Colon (tissue), 2 donors: ENCODE data around the gene MEPE.

ENCODE experiments used
- FAIRE-seq: peaks from 2 replicates; lab custom pipeline; 2012; peaks lifted over from hg19 to GRCh38; lab: Jason Lieb, UNC
- donor health status: control.
- donor health status: control.

The MEPE gene

GRCh38 chr4:87840149-87840548 is 7.4 kb downstream of the MEPE start:
- FAIRE-seq = no peak

GRCh38 chr4:87843936-87844335 is 11.2 kb downstream of the MEPE start:
- FAIRE-seq = no peak

- no peak for FAIRE-seq
These were observed 11.7 kb downstream of the MEPE start for GRCh38 chr4:87844452-87844851.

GRCh38 chr4:87846226-87846625 is 13.5 kb downstream of the MEPE start:
- FAIRE-seq = no peak

- no peak for FAIRE-seq
These were observed 16.0 kb downstream of the MEPE start for GRCh38 chr4:87848622-87849351.

GRCh38 chr4:87849612-87850011 is 16.8 kb downstream of the MEPE start:
- FAIRE-seq = no peak

GRCh38 chr4:87851332-87851731 is 18.6 kb downstream of the MEPE start:
- no peak for FAIRE-seq

- FAIRE-seq = no peak
These were observed 19.2 kb downstream of the MEPE start for GRCh38 chr4:87851953-87852352.

- FAIRE-seq = no peak
These were observed 20.3 kb downstream of the MEPE start for GRCh38 chr4:87853108-87853507.

GRCh38 chr4:87853891-87854290 is 21.1 kb downstream of the MEPE start:
- FAIRE-seq = no peak

GRCh38 chr4:87855559-87855958 is 22.8 kb downstream of the MEPE start:
- FAIRE-seq = no peak

GRCh38 chr4:87856816-87857215 is 24.0 kb downstream of the MEPE start:
- no peak for FAIRE-seq

GRCh38 chr4:87857789-87858188 is 25.0 kb downstream of the MEPE start:
- FAIRE-seq = no peak

- FAIRE-seq = no peak
These were observed 29.5 kb downstream of the MEPE start for GRCh38 chr4:87862236-87862635.

- FAIRE-seq = no peak
These were observed 30.7 kb downstream of the MEPE start for GRCh38 chr4:87863486-87863885.

GRCh38 chr4:87864321-87864720 is 31.6 kb downstream of the MEPE start:
- no peak for FAIRE-seq

- FAIRE-seq = no peak
These were observed 32.5 kb downstream of the MEPE start for GRCh38 chr4:87865288-87865687.

GRCh38 chr4:87865960-87866598 is 33.3 kb downstream of the MEPE start:
- FAIRE-seq = no peak

GRCh38 chr4:87868522-87868921 is 35.8 kb downstream of the MEPE start:
- FAIRE-seq = no peak

- no peak for FAIRE-seq
These were observed 39.3 kb downstream of the MEPE start for GRCh38 chr4:87872028-87872427.

GRCh38 chr4:87875191-87875590 is 42.4 kb downstream of the MEPE start:
- FAIRE-seq = no peak

- FAIRE-seq = no peak
These were observed 47.3 kb downstream of the MEPE start for GRCh38 chr4:87880106-87880505.

GRCh38 chr4:87881115-87881514 is 48.3 kb downstream of the MEPE start:
- no peak for FAIRE-seq

- FAIRE-seq = no peak
These were observed 49.6 kb downstream of the MEPE start for GRCh38 chr4:87882321-87882720.
